Vagina (tissue), 2 donors: Measurements from ENCODE around the gene EPN2.

Experiments
- CTCF ChIP-seq, 3 experiments: fragments of 450-650 bp in 2 of 3; fragments of 200-600 bp in 1 of 3; sonication (generic) in 1 of 3; IDR thresholded peaks; one replicate each; pipeline ENCODE4 v1.5.1; 2017 to 2019; ENCODE audit warnings: antibody characterized with exemption in 3 of 3, mild to moderate bottlenecking in 2 of 3, moderate library complexity in 2 of 3
- POLR2A ChIP-seq, 2 donors: fragments of 450-650 bp; IDR thresholded peaks; one replicate each; pipeline ENCODE4 v1.6.1; 2017; ENCODE audit warnings: antibody characterized with exemption in 2 of 2, mild to moderate bottlenecking in 2 of 2, moderate library complexity in 2 of 2
- POLR2AphosphoS5 ChIP-seq, 2 donors: sonication (generic); formaldehyde crosslinking; IDR thresholded peaks; one replicate each; pipeline ENCODE4 v1.9.0; 2017; ENCODE audit warnings: antibody characterized with exemption in 2 of 2, mild to moderate bottlenecking in 2 of 2, low read depth in 1 of 2; ENCODE audit not compliant: insufficient read depth in 1 of 2

GRCh38 chr17:19311016-19311415 lies 73.8 kb downstream of the EPN2 start:
- no peak for TF ChIP-seq CTCF (IDR thresholded peaks at IDR 0.05)
- no peak for TF ChIP-seq POLR2A (IDR thresholded peaks at IDR 0.05)
- TF ChIP-seq POLR2AphosphoS5 (IDR thresholded peaks at IDR 0.05; ENCODE audit: insufficient read depth in 1 of 2, low read depth in 1 of 2): no peak
